NCI-H1417 (cell line): ENCODE data around the gene LRCH1.
A peak's percentile ranks its signal among the peaks of the same experiment; 100 is the strongest.
"Not testable (repeated sequence)": the region's sequence is repeated elsewhere in the genome, so short reads cannot be mapped to it uniquely, and the experiment has no call there.

Experiments
- DNase-seq, 3 experiments: peaks; one replicate each; lab custom pipeline; 2025; lab: John Stamatoyannopoulos, UW

The LRCH1 gene

GRCh38 chr13:46753137-46753536, 200.2 kb downstream of the LRCH1 start:
- peak in 2 of 3 experiments; percentile 2 to 27 for DNase-seq

GRCh38 chr13:46753917-46754316, 200.9 kb downstream of the LRCH1 start:
- DNase-seq, result no peak

GRCh38 chr13:46754812-46755211, 201.8 kb downstream of the LRCH1 start:
- no peak for DNase-seq

- DNase-seq, result not testable (repeated sequence)
These were observed 202.5 kb downstream of the LRCH1 start for GRCh38 chr13:46755508-46755907.

- no peak for DNase-seq
These were observed 204.0 kb downstream of the LRCH1 start for GRCh38 chr13:46756977-46757376.

GRCh38 chr13:46757640-46758039, 204.7 kb downstream of the LRCH1 start:
- no peak for DNase-seq

- no peak for DNase-seq
These were observed 206.9 kb downstream of the LRCH1 start for GRCh38 chr13:46759846-46760245.

- DNase-seq, result no peak
These were observed 208.2 kb downstream of the LRCH1 start for GRCh38 chr13:46761174-46761573.

- DNase-seq, result no peak
These were observed 208.9 kb downstream of the LRCH1 start for GRCh38 chr13:46761866-46762265.

- not testable (repeated sequence) for DNase-seq
These were observed 217.0 kb downstream of the LRCH1 start for GRCh38 chr13:46769925-46770324.

- no peak for DNase-seq
These were observed 218.7 kb downstream of the LRCH1 start for GRCh38 chr13:46771693-46772092.

GRCh38 chr13:46773541-46773940, 220.6 kb downstream of the LRCH1 start:
- no peak for DNase-seq

GRCh38 chr13:46775385-46776107, 222.6 kb downstream of the LRCH1 start:
- DNase-seq, result no peak

GRCh38 chr13:46778095-46778494, 225.1 kb downstream of the LRCH1 start:
- no peak for DNase-seq

GRCh38 chr13:46778890-46779289, 225.9 kb downstream of the LRCH1 start:
- DNase-seq, result no peak

GRCh38 chr13:46782066-46782465, 229.1 kb downstream of the LRCH1 start:
- no peak for DNase-seq

- DNase-seq, result no peak
These were observed 229.7 kb downstream of the LRCH1 start for GRCh38 chr13:46782691-46783090.

GRCh38 chr13:46783504-46783903, 230.5 kb downstream of the LRCH1 start:
- DNase-seq, result no peak

GRCh38 chr13:46795321-46795720, 242.4 kb downstream of the LRCH1 start:
- peak in 1 of 3 experiments; percentile 4 for DNase-seq

- no peak for DNase-seq
These were observed 243.2 kb downstream of the LRCH1 start for GRCh38 chr13:46796129-46796514.

GRCh38 chr13:46796515-46797474, 243.8 kb downstream of the LRCH1 start, which contains the start of gene ESD:
Gene ESD, minus strand, starts transcription at chr13:46797161. Its CDS starts 5,748 bp downstream, at chr13:46791413.
- peak; percentile 90 to 96 (median 91) for DNase-seq

- DNase-seq, result peak in 2 of 3 experiments; percentile 48 to 68
These were observed 244.7 kb downstream of the LRCH1 start for GRCh38 chr13:46797501-46798237.
